ENCODE results near the gene SSUH2. TPM values are rescaled to one million over a fixed set of nuclear protein-coding genes. Genes with fewer than 3 reads are reported as not detected.

SSUH2 gene
- total RNA-seq, 4 donors from 2014 or later: 0.42 to 0.44 TPM; not detected in 2

- no peak for TF ChIP-seq POLR2A (IDR thresholded peaks at IDR 0.05)
- TF ChIP-seq CTCF (IDR thresholded peaks at IDR 0.05): no peak
- TF ChIP-seq EP300 (IDR thresholded peaks at IDR 0.05): no peak
- Histone ChIP-seq H3K4me1 (peaks cover 0 to 18% (median 0%) of the 10 kb centered on the region in 4 donors), H3K36me3 (no peaks in the 10 kb centered on the region), H3K27ac (no peak overlapping the region), H3K9me3 (peaks cover 0 to 16% (median 0%) of the 10 kb centered on the region in 4 donors), H3K4me3 (no peak overlapping the region), H3K27me3 (no peaks in the 10 kb centered on the region)
- 79 to 85% methylated on average over 4 of the region's 4 CpGs for WGBS, 2 donors
- DNase-seq (ENCODE audit: low spot score in 2 of 2): no peak
Observed at GRCh38 chr3:8621872-8622271, 22.7 kb downstream of the SSUH2 start.

- no peak for DNase-seq (ENCODE audit: low spot score in 2 of 2)
- Histone ChIP-seq H3K27ac (no peak overlapping the region), H3K4me1 (peaks cover 0 to 18% (median 0%) of the 10 kb centered on the region in 4 donors), H3K4me3 (no peak overlapping the region), H3K36me3 (no peaks in the 10 kb centered on the region), H3K27me3 (no peaks in the 10 kb centered on the region), H3K9me3 (peaks cover 0 to 16% (median 0%) of the 10 kb centered on the region in 4 donors)
- TF ChIP-seq EP300 (IDR thresholded peaks at IDR 0.05) (no peak), CTCF (IDR thresholded peaks at IDR 0.05) (no peak), POLR2A (IDR thresholded peaks at IDR 0.05) (no peak)
- WGBS, 2 donors: 86 to 89% methylated on average over 3 of the region's 3 CpGs
Observed at GRCh38 chr3:8621141-8621540, 23.5 kb downstream of the SSUH2 start.

- no peak for TF ChIP-seq POLR2A (IDR thresholded peaks at IDR 0.05)
- no peak for TF ChIP-seq CTCF (IDR thresholded peaks at IDR 0.05)
- no peak for TF ChIP-seq EP300 (IDR thresholded peaks at IDR 0.05)
- no peak for DNase-seq (ENCODE audit: low spot score in 2 of 2)
- H3K4me3 ChIP-seq: no peak overlapping the region
- WGBS, 2 donors: 88 to 91% methylated on average over 7 of the region's 7 CpGs
- H3K27me3 ChIP-seq: no peaks in the 10 kb centered on the region
- peaks cover 0 to 16% (median 0%) of the 10 kb centered on the region in 4 donors for H3K9me3 ChIP-seq
- no peaks in the 10 kb centered on the region for H3K36me3 ChIP-seq
- peaks cover 0 to 18% (median 0%) of the 10 kb centered on the region in 4 donors for H3K4me1 ChIP-seq
- no peak overlapping the region for H3K27ac ChIP-seq
Observed at GRCh38 chr3:8619548-8619947, 25.1 kb downstream of the SSUH2 start.

- Histone ChIP-seq H3K36me3 (no peaks in the 10 kb centered on the region), H3K27ac (no peak overlapping the region), H3K9me3 (peaks cover 0 to 16% (median 0%) of the 10 kb centered on the region in 4 donors), H3K4me1 (peaks cover 0 to 18% (median 0%) of the 10 kb centered on the region in 4 donors), H3K4me3 (no peak overlapping the region), H3K27me3 (no peaks in the 10 kb centered on the region)
- no peak for DNase-seq (ENCODE audit: low spot score in 2 of 2)
- TF ChIP-seq EP300 (IDR thresholded peaks at IDR 0.05) (no peak), CTCF (IDR thresholded peaks at IDR 0.05) (no peak), POLR2A (IDR thresholded peaks at IDR 0.05) (no peak)
- WGBS, 2 donors: 87 to 94% methylated on average over 4 of the region's 4 CpGs
Observed at GRCh38 chr3:8618950-8619349, 25.6 kb downstream of the SSUH2 start.

- Histone ChIP-seq H3K4me1 (peaks cover 0 to 11% (median 0%) of the 10 kb centered on the region in 4 donors), H3K27me3 (no peaks in the 10 kb centered on the region), H3K4me3 (no peak overlapping the region), H3K27ac (no peak overlapping the region), H3K36me3 (no peaks in the 10 kb centered on the region), H3K9me3 (peaks cover 0 to 16% (median 0%) of the 10 kb centered on the region in 4 donors)
- 94 to 97% methylated on average over 5 of the region's 5 CpGs for WGBS, 2 donors
- DNase-seq (ENCODE audit: low spot score in 2 of 2): no peak
- TF ChIP-seq CTCF (IDR thresholded peaks at IDR 0.05) (no peak), POLR2A (IDR thresholded peaks at IDR 0.05) (no peak), EP300 (IDR thresholded peaks at IDR 0.05) (no peak)
Observed at GRCh38 chr3:8617921-8618320, 26.7 kb downstream of the SSUH2 start.

Data from tibial nerve (tissue), 4 donors.